ENCODE data around the gene RAB20.
"Not testable (repeated sequence)": the region's sequence is repeated elsewhere in the genome, so short reads cannot be mapped to it uniquely, and the experiment has no call there.

The RAB20 gene

GRCh38 chr13:110575322-110576069 lies 14.0 kb upstream of the RAB20 start:
- no peak for DNase-seq

- no peak for DNase-seq
Observed at GRCh38 chr13:110574161-110574560, 12.6 kb upstream of the RAB20 start.

GRCh38 chr13:110572778-110573118 lies 11.2 kb upstream of the RAB20 start:
- DNase-seq: no peak

- no peak for DNase-seq
Observed at GRCh38 chr13:110571896-110572777, 10.6 kb upstream of the RAB20 start.

- no peak for DNase-seq
Observed at GRCh38 chr13:110570886-110571285, 9.4 kb upstream of the RAB20 start.

GRCh38 chr13:110569962-110570361 lies 8.4 kb upstream of the RAB20 start:
- not testable (repeated sequence) for DNase-seq

- DNase-seq: no peak
Observed at GRCh38 chr13:110568612-110569011, 7.1 kb upstream of the RAB20 start.

- DNase-seq: no peak
Observed at GRCh38 chr13:110566171-110566570, 4.6 kb upstream of the RAB20 start.

- DNase-seq: no peak
Observed at GRCh38 chr13:110565296-110565695, 3.8 kb upstream of the RAB20 start.

GRCh38 chr13:110564472-110564985 lies 3.0 kb upstream of the RAB20 start:
- DNase-seq: no peak

- DNase-seq: no peak
Observed at GRCh38 chr13:110563463-110563774, 1.9 kb upstream of the RAB20 start.

- DNase-seq: no peak
Observed at GRCh38 chr13:110562696-110563462, 1.4 kb upstream of the RAB20 start.

- DNase-seq: no peak
Observed at GRCh38 chr13:110562036-110562597, 595 bp upstream of the RAB20 start.

GRCh38 chr13:110560601-110561343 lies 750 bp downstream of the RAB20 start:
- no peak for DNase-seq

GRCh38 chr13:110559986-110560385 lies 1.5 kb downstream of the RAB20 start:
- no peak for DNase-seq

- no peak for DNase-seq
Observed at GRCh38 chr13:110559429-110559943, 2.0 kb downstream of the RAB20 start.

GRCh38 chr13:110557610-110558305 lies 3.8 kb downstream of the RAB20 start:
- no peak for DNase-seq

GRCh38 chr13:110557082-110557481 lies 4.4 kb downstream of the RAB20 start:
- no peak for DNase-seq

GRCh38 chr13:110556224-110556606 lies 5.3 kb downstream of the RAB20 start:
- no peak for DNase-seq

GRCh38 chr13:110555601-110556223 lies 5.8 kb downstream of the RAB20 start:
- DNase-seq: no peak

GRCh38 chr13:110554946-110555345 lies 6.6 kb downstream of the RAB20 start:
- DNase-seq: no peak

All from T1000 (cell line).